Activated T-cell treated with anti-CD3 and anti-CD28 coated beads for 4 hours (primary cell): ENCODE data around the gene TBX15.

ENCODE experiments used
- DNase-seq: peaks from one replicate; pipeline ENCODE4 v3.0.0-alpha.2; 2020

TBX15 gene

DNA sequence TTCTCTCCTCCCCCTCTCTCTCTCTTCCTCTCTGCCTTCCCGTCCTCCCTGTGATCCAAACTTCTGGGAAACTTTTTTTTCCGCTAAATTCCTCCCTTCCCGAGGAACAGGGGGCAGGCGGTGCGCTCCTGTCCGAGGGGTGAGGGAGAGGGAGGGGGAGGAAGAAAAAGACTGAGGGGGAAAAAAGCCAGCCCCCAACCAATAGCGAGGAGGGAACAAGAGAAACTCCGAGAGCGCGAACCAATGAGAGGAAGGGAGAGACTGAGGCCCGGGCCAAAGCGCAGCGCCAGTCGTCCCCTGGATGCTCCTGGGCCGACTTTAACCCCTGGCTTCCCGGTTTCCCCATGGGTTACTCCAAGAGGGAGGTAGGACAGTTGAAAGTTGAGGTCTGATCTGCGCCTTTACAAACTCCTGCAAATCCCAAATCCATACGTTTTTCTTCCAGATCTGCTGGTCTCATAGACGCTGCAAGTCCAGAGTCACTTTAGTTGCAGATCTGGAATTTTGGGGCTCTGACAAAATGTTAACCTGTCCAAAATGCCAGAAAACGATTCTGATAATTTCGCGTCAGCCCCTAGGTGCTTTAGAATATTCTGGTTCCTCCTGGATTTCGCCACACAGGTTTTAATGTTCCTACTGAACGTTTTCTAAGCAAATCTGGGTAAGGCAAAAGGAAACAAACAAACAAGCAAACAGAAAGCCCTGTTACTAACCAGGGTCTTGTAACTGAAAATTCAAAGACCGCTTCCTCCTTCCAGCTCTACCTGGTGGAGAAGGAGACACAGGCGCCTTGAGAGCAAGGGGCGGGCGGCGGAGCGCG is at the start of gene TBX15:
TBX15 (minus strand) TSS at position 158 of the 820 bp plus-strand sequence. CDS start 548 bp downstream, outside the sequence.
- no peak for DNase-seq

DNA sequence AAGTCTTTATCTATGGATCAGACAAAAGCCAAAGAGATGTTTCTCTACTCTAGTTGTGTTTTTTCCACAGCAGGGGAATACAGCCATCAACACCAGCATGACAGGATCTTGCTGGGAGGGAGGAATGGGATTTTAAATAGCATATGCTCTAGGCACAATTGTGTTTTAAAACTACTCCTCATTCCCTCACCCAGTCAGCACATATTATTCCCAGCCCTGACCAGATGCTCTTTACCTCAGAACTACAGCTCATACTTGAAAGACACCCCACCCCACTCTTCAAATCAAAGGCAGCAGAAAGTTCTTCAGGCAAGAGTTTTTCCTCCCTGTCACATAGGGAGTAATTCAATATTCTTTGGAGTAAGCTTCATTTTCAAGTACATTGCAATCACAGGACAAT is 46.2 kb upstream of the TBX15 start:
- no peak for DNase-seq

DNA sequence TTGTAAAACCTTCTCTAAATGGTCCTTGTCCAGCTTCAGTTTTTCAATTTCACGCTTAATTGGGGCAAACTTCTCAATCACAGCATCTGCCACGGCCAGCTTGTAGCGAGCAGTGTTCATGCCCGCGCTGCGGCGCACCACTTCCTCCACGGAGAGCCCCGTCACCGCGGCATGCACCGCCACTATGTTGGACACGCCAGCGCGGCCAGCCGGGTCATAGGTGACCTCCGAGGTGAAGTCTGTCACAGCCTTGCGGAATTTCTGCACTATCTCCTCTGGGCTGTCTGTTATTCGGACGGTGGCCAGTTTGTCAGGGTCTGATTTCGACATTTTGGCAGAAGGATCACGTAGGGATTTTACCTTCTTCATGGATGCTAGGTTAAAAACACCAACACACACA is 44.8 kb upstream of the TBX15 start:
- DNase-seq, result no peak

DNA sequence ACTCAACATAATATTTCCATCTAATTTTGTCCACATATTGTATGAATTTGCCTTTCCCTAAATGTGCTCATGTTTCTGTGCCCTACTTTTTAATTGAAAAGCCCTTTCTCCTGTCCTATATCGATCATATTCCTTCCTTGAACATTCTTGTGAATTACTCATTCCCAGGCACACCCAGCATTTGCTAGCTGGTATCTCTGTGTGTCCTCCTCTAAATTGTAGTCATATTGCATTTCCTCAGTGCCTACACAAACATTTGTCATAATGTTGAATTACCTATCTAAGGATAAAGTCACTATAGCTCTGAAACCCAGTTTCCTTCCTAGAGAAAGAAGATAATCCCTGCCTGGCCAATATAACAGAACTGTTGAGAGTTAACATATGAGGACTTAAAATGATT is 39.6 kb upstream of the TBX15 start:
- no peak for DNase-seq

DNA sequence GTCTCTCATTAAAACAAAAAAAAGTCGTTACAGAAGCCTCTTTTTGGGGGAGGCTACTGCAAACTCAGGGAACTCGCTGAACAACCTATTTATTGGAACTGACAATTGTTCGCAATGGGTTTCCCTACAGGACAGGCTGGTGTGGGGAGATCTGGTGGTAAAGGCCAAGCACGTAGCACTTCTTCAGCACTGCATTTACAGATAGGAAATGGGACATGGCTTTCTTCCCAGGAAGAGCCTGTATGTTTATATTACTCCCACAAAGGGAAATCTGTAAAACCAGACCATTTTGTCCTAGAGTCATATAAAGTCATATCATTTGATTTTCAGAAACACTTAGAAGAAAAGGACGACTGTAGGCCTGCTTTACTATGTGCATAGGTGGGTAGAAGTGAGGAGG is 38.8 kb upstream of the TBX15 start:
- DNase-seq, result no peak

GRCh38 chr1:119015547-119015946 is 27.4 kb upstream of the TBX15 start:
- no peak for DNase-seq

DNA sequence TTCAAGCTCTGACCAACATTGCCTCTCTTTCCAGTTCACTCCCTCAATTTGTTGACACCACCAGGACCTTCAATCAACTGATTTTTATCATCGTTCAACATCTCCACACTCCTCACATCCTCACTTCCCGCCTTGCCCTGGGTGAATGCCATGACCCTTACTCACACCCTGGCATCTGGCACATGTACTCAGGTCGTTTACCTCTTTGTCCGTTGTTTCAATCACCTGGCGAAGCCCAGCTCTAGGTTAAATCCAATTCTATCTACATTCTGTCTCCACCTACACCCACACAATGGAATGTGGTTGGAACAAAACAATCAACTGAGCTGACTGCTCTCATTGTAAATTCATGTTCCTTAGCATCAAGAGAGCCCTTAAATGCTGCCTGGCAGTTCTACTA is 24.2 kb upstream of the TBX15 start:
- no peak for DNase-seq

DNA sequence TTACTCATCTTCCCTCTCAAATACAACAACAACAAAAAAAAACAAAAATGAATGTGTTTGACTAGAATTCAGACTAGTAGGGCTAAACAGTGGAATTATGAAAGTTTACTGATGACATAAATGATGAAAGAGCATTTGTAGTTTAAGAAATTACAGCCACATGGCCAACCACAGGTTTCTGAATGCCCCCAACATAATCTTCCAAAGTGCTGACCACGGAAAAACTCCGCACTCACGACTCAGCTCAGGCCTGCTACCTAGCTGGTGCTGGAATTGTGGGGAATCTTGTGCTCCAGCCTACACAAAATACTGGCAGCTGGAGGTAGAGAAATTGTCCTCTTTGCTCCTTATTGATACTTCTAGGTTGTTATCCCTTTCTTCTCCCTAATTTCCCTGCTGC is 23.6 kb upstream of the TBX15 start:
- no peak for DNase-seq

DNA sequence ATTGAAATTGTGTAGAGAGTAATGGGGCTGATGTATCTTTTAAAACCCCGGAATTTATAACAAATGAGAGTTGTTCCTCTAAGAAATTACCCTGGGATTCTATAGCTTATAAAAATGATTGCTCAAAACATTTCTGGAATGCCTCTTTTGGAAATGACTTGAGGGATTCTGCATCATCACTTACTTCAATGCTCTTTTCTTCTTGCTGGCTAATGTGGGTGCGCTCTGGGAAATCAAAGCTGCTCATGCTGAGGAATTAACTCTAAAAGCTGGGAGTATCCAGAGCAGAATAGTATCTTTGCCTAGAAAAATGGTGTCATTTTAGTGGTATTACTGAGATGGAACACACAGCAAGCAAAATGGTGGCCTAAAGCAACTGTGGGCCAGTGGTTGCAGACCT is 23.0 kb upstream of the TBX15 start:
- no peak for DNase-seq

GRCh38 chr1:119010201-119010600 is 22.1 kb upstream of the TBX15 start:
- no peak for DNase-seq

- DNase-seq, result no peak
These were observed 21.1 kb upstream of the TBX15 start for GRCh38 chr1:119009312-119009655.

- DNase-seq, result no peak
These were observed 20.6 kb upstream of the TBX15 start for GRCh38 chr1:119008483-119009311.

GRCh38 chr1:119007670-119008482 is 19.7 kb upstream of the TBX15 start:
- no peak for DNase-seq

GRCh38 chr1:119007339-119007669 is 19.2 kb upstream of the TBX15 start:
- DNase-seq, result no peak

- DNase-seq, result no peak
These were observed 18.5 kb upstream of the TBX15 start for GRCh38 chr1:119006406-119007279.

DNA sequence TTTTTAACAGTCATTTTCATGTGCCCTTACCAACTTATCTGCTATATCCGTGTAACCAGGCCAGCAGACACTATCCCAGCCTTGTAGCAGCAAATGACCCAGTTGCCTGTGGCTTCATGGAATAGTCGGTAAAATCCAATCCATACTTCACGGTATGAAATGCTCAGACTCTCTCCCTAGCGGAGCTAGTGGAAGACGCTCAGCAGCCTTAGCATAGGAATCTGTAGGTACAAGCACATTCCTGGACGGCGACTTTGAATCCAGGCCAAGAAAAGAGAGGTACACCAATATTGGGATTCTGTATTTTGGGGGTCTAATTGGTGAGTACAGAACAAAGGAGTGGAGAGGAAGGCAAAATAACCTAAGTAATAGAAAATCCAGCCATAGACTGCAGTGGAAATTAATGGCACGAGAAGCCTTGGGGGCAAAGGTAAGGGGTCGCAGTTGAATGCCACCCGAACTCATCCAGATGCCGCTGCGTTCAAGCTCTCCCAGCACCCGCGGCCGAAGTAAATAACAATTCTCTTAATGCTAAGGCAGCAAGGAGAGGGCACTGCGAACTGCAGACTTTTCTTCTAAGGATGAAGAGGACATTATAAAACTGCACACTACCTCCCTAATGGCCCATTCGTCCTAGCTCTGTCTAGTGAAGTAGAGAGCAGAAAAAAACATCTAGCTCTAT is 17.7 kb upstream of the TBX15 start:
- DNase-seq, result no peak

- DNase-seq, result no peak
These were observed 16.6 kb upstream of the TBX15 start for GRCh38 chr1:119004781-119005180.

DNA sequence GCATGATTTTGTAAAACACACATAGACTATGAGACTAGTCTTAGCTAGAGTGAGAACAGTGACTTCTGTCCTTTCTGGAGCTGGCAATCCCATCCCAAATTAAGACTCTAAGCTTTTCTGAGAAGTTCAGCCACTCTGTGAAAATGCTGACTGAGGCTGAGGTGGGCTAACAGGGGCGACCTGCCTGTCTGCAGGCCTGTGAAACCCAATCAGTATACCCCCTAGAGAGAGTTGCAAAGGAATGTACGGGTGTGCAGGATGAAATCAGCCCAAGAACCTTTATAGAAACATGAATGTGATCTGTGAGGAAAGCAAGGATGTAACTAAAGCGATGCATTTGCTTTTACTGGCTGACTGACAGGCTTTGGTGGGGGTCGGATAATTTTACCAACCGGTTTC is 16.0 kb upstream of the TBX15 start:
- no peak for DNase-seq

DNA sequence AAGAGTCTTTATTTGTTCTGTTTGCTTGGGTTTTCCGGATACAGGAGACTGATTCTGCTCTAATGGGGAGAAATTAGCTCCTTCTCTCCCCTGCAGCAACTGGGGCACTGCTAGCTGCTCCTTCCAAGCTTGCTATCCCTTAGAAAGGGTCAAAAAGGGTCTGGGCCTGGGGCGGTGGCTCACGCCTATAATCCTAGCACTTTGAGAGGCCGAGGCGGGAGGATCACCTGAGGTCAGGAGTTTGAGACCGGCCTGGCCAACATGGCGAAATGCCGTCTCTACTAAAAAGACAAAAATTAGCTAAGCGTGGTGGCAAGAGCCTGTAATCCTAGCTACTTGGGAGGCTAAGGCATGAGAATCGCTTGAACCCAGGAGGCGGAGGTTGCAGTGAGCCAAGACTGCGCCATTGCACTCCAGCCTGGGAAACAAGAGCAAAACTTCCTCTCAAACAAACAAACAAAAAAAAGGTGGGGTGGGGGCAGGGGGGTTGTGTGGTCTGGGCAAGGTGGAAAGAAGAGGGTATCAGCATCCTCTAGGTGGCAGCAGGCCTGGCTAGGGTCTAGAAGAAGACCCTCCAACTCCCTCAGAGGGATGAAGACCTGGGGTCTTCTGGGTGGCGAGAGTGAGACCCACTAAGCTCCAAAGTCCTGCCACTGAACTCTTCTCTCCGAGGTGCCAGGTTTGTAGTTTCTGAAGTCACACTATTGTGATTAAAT is 15.4 kb upstream of the TBX15 start:
- DNase-seq, result no peak

DNA sequence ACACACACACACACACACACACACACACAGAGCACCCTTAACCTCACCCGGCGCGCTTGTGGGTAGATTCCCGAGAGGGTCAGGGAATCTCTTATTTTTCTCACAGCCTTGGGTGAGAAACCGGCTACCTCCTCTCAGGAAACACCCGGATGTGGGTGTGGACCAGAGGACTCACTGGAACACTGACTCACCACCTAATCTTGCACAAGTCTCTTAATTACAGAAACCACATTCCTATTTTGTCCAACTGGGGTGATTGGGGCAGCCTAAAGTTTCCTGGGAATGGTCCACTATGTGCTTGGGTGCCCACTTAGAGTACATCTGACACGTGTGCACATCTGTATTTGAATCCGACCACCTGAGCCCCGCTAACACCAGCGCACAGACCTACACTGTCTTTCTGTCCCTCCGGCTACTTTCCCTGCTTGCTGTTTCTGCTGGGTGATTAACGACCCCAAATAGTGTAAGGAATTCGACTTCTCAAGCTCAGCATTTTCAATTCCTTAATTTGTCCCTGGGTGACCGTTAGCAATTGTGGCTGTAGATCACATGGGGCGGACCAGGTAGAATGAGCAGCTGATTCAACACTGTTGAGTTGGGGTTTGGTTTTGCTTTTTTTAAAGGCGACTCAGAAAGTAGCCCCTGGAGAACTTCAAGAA is 14.0 kb upstream of the TBX15 start:
- DNase-seq, result no peak
